DOHH2 (cell line): ENCODE data around the gene KRTAP10-5.

ENCODE experiments used
- H3F3A ChIP-seq: fragments of 200-600 bp; sonication (generic), shearing (Covaris generic); 2 replicates; pipeline ENCODE4 v1.6.0; 2016; ENCODE audit warnings: antibody characterized with exemption, mild to moderate bottlenecking; ENCODE audit not compliant: control insufficient read depth, insufficient read depth
- H3K27ac ChIP-seq: fragments of 200-600 bp; sonication (generic); 2 replicates; pipeline ENCODE4 v1.5.1; 2014; ENCODE audit warnings: low read depth, mild to moderate bottlenecking, low read length, moderate library complexity
- H3K27me3 ChIP-seq: fragments of 200-600 bp; sonication (generic); 2 replicates; pipeline ENCODE4 v1.6.1; 2014; ENCODE audit warnings: mild to moderate bottlenecking, low read length, mixed read lengths; ENCODE audit not compliant: control insufficient read depth
- H3K36me3 ChIP-seq: fragments of 200-600 bp; sonication (generic); 2 replicates; pipeline ENCODE4 v1.6.1; 2014; ENCODE audit warnings: mild to moderate bottlenecking, low read length, moderate library complexity, mixed read lengths; ENCODE audit not compliant: control insufficient read depth
- H3K4me1 ChIP-seq: fragments of 200-600 bp; sonication (generic); 2 replicates; pipeline ENCODE4 v1.6.1; 2014; ENCODE audit warnings: mild to moderate bottlenecking, low read length, mixed read lengths; ENCODE audit not compliant: control insufficient read depth
- H3K4me2 ChIP-seq: fragments of 200-600 bp; sonication (generic); 2 replicates; pipeline ENCODE4 v1.6.0; 2014; ENCODE audit warnings: mild to moderate bottlenecking, low read length, moderate library complexity
- H3K4me3 ChIP-seq: fragments of 200-600 bp; sonication (generic); 2 replicates; pipeline ENCODE4 v1.5.1; 2014; ENCODE audit warnings: mild to moderate bottlenecking, low read length, mixed read lengths
- H3K79me2 ChIP-seq: fragments of 200-600 bp; sonication (generic); 2 replicates; pipeline ENCODE4 v1.6.1; 2014; ENCODE audit warnings: mild to moderate bottlenecking, low read length, mixed read lengths; ENCODE audit not compliant: control insufficient read depth
- H3K9me2 ChIP-seq: fragments of 200-600 bp; sonication (generic); replicated peaks from 2 replicates; pipeline ENCODE4 v1.6.1; 2014; ENCODE audit warnings: mild to moderate bottlenecking, low read length, mixed read lengths; ENCODE audit not compliant: control insufficient read depth
- H3K9me3 ChIP-seq: fragments of 200-600 bp; sonication (generic); 2 replicates; pipeline ENCODE4 v1.6.1; 2014; ENCODE audit warnings: antibody characterized with exemption, low read length, mixed read lengths; ENCODE audit not compliant: control insufficient read depth, insufficient read depth
- H4K20me1 ChIP-seq: fragments of 200-600 bp; sonication (generic); 2 replicates; pipeline ENCODE4 v1.6.0; 2014; ENCODE audit warnings: low read depth, mild to moderate bottlenecking, antibody characterized with exemption, low read length, moderate library complexity; ENCODE audit not compliant: control insufficient read depth, insufficient read depth
- CTCF ChIP-seq: fragments of 200-600 bp; sonication (generic); IDR thresholded peaks from one replicate; pipeline ENCODE4 v1.5.1; 2014; ENCODE audit warnings: antibody characterized with exemption, mild to moderate bottlenecking, low read depth, low read length; ENCODE audit not compliant: poor library complexity, severe bottlenecking
- EZH2phosphoT487 ChIP-seq: fragments of 200-600 bp; sonication (generic); IDR thresholded peaks from 2 replicates; pipeline ENCODE4 v1.6.1; 2017; ENCODE audit warnings: borderline replicate concordance, mild to moderate bottlenecking, antibody characterized with exemption, low read length, moderate library complexity, mixed read lengths

The KRTAP10-5 gene

GRCh38 chr21:44581158-44581557 is 754 bp upstream of the KRTAP10-5 start:
- H3K4me1 ChIP-seq = no peaks in the 10 kb centered on the region
- no peak overlapping the region for H3K27ac ChIP-seq

GRCh38 chr21:44579833-44580144 is 615 bp downstream of the KRTAP10-5 start:
- Histone ChIP-seq H3K9me3 (peaks cover 13% of the 10 kb centered on the region; the same call in 1 of the 2 replicates), H4K20me1 (no peaks in the 10 kb centered on the region), H3K9me2 (no peaks in the 10 kb centered on the region), H3K27ac (no peak overlapping the region), H3F3A (no peaks in the 10 kb centered on the region), H3K4me2 (no peak overlapping the region), H3K36me3 (no peaks in the 10 kb centered on the region), H3K4me3 (no peak overlapping the region), H3K27me3 (no peaks in the 10 kb centered on the region), H3K4me1 (no peaks in the 10 kb centered on the region), H3K79me2 (no peaks in the 10 kb centered on the region)
- TF ChIP-seq EZH2phosphoT487 (no peak), CTCF (no peak)

More at GRCh38 chr21:44581158-44581557, 754 bp upstream of the KRTAP10-5 start:
- H3K4me2 ChIP-seq = no peak overlapping the region
- H3K9me2 ChIP-seq = no peaks in the 10 kb centered on the region
- H3K27me3 ChIP-seq = no peaks in the 10 kb centered on the region
- TF ChIP-seq EZH2phosphoT487 (no peak), CTCF (no peak)
- H3K36me3 ChIP-seq = no peaks in the 10 kb centered on the region
- no peaks in the 10 kb centered on the region for H4K20me1 ChIP-seq
- no peaks in the 10 kb centered on the region for H3K79me2 ChIP-seq
- peaks cover 13% of the 10 kb centered on the region; the same call in 1 of the 2 replicates for H3K9me3 ChIP-seq
- H3K4me3 ChIP-seq = no peak overlapping the region
- no peaks in the 10 kb centered on the region for H3F3A ChIP-seq

DNA sequence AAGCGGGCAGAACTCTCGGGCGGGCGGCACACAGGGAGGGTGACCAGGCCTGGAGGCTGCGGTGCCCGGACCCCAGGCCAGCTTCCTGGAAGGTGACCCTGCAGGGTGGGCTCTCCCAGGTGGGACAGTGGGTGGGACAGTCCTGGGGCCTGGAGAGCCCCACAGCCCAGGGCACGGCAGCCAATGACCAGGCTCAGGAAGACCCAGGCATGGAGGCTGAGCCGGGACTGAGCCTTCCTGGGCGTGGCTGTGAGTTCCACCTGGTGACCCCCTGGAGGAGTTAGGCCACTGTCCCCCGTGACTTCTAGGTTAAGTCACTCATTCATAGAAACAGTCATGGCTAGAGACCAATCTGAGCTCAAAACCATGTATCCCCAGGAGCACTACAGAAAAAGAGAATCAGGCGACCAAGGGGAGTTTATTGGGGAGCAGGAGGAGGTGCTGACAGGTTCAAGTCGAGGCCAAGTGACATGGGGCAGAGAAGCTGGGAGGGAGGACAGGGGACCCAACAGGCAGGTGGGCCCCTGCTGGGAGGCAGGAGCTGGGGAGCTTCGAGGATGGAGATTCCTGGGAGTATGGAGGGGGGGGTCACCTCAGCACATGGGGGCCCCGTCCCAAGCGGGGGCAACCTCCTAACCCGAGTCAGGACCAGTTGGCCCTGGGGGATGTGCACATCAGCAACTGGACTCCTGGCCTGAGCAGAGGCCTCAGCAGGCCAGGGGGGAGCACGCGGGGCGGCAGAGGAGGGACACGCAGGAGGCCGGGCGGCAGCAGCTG is 1.2 kb downstream of the KRTAP10-5 start:
- H3K27me3 ChIP-seq = no peaks in the 10 kb centered on the region
- no peaks in the 10 kb centered on the region for H3F3A ChIP-seq
- no peaks in the 10 kb centered on the region for H3K4me1 ChIP-seq
- no peak for TF ChIP-seq EZH2phosphoT487
- TF ChIP-seq CTCF = no peak
- no peak overlapping the region for H3K4me2 ChIP-seq
- H3K9me3 ChIP-seq = peaks cover 13% of the 10 kb centered on the region; the same call in 1 of the 2 replicates
- H3K4me3 ChIP-seq = no peak overlapping the region
- H3K9me2 ChIP-seq = no peaks in the 10 kb centered on the region
- no peaks in the 10 kb centered on the region for H4K20me1 ChIP-seq
- H3K36me3 ChIP-seq = no peaks in the 10 kb centered on the region
- no peak overlapping the region for H3K27ac ChIP-seq
- no peaks in the 10 kb centered on the region for H3K79me2 ChIP-seq
